Endothelial cell of umbilical vein (primary cell): ENCODE data around the gene DMXL1. TPM values are rescaled to one million over a fixed set of nuclear protein-coding genes. Genes with fewer than 3 reads are reported as not detected.

Experiments
- BruUV-seq: library from RNA; stranded (reverse); fragments of 400-500 nt; replicated peaks from 2 replicates; lab custom pipeline; 2021; lab: Mats Ljungman, UMichigan
- CTCF ChIA-PET: fragments of 300-600, 350-600 bp; sonication (Branson Sonifier 250); formaldehyde crosslinking; loops from one replicate; lab custom pipeline; 2021; ENCODE audit warnings: antibody characterized with exemption, inconsistent platforms; lab: Charles Lee
- POLR2A ChIA-PET: fragments of 300-600, 350-600 bp; sonication (Branson Sonifier 250); formaldehyde crosslinking; loops from one replicate; lab custom pipeline; 2021; ENCODE audit warnings: antibody characterized with exemption, inconsistent platforms; lab: Charles Lee
- DNase-seq: peaks from one replicate; pipeline ENCODE4 v3.0.0-alpha.2; 2011; ENCODE audit warnings: low read depth, low spot score
- FAIRE-seq: peaks from 2 replicates; lab custom pipeline; 2011; peaks lifted over from hg19 to GRCh38; lab: Jason Lieb, UNC
- H2AFZ ChIP-seq: 2 replicates; pipeline ENCODE4 v1.6.0; 2012; ENCODE audit warnings: low read depth, low read length, control low read depth, inconsistent platforms
- H3K27ac ChIP-seq: 2 replicates; pipeline ENCODE4 v1.5.1; 2011; ENCODE audit warnings: low read depth, mild to moderate bottlenecking, control low read depth, low read length, moderate library complexity; ENCODE audit not compliant: insufficient read depth
- H3K27me3 ChIP-seq, 2 experiments: 2 replicates each; pipeline versions ENCODE4 v1.6.0 to v1.6.1; 2011; ENCODE audit warnings: low read length in 2 of 2, mixed read lengths in 1 of 2; ENCODE audit not compliant: control insufficient read depth in 2 of 2, insufficient read depth in 2 of 2
- H3K36me3 ChIP-seq, 2 experiments: 2 replicates in 1 of 2; 3 replicates in 1 of 2; pipeline ENCODE4 v1.5.1; 2011; ENCODE audit warnings: low read length in 2 of 2, mild to moderate bottlenecking in 1 of 2, moderate library complexity in 1 of 2; ENCODE audit not compliant: control insufficient read depth in 2 of 2, insufficient read depth in 2 of 2; ENCODE audit errors: extremely low read depth in 1 of 2
- H3K4me1 ChIP-seq: 3 replicates; pipeline ENCODE4 v1.5.1; 2011; ENCODE audit warnings: mild to moderate bottlenecking, low read length; ENCODE audit not compliant: control insufficient read depth, insufficient read depth; ENCODE audit errors: extremely low read depth
- H3K4me2 ChIP-seq: 2 replicates; pipeline ENCODE4 v1.6.1; 2011; ENCODE audit warnings: low read length, control low read depth, mixed read lengths; ENCODE audit not compliant: insufficient read depth
- H3K4me3 ChIP-seq, 3 experiments: fragments of 200-600 bp in 1 of 3; sonication (generic), shearing (Covaris generic) in 1 of 3; replicated peaks in 1 of 3; 2 replicates each; pipeline ENCODE4 v1.5.1; 2011 to 2016; ENCODE audit warnings: control low read depth in 3 of 3, low read length in 3 of 3, mild to moderate bottlenecking in 2 of 3, inconsistent platforms in 1 of 3, low read depth in 1 of 3, moderate library complexity in 1 of 3; ENCODE audit not compliant: insufficient read depth in 1 of 3
- H3K79me2 ChIP-seq: 2 replicates; pipeline ENCODE4 v1.6.0; 2012; ENCODE audit warnings: low read length, inconsistent platforms; ENCODE audit not compliant: control insufficient read depth, insufficient read depth
- H3K9ac ChIP-seq: replicated peaks from 2 replicates; pipeline ENCODE3; 2011; ENCODE audit warnings: low read length, control low read depth; ENCODE audit not compliant: insufficient read depth; ENCODE audit errors: extremely low read depth
- H3K9me1 ChIP-seq: replicated peaks from 3 replicates; pipeline ENCODE4 v1.6.0; 2011; ENCODE audit warnings: mild to moderate bottlenecking, low read length; ENCODE audit not compliant: control insufficient read depth, insufficient read depth; ENCODE audit errors: extremely low read depth
- H3K9me3 ChIP-seq: replicated peaks from 2 replicates; pipeline ENCODE4 v1.5.1; 2012; ENCODE audit warnings: low read length, inconsistent platforms; ENCODE audit not compliant: control insufficient read depth, insufficient read depth
- H4K20me1 ChIP-seq: replicated peaks from 2 replicates; pipeline ENCODE3; 2011; ENCODE audit warnings: mild to moderate bottlenecking, low read length; ENCODE audit not compliant: control insufficient read depth, insufficient read depth; ENCODE audit errors: extremely low read depth
- JUN ChIP-seq: IDR thresholded peaks from 2 replicates; pipeline ENCODE4 v1.6.1; 2011; ENCODE audit warnings: borderline replicate concordance, low read depth; ENCODE audit not compliant: insufficient read length, insufficient read depth
- MYC ChIP-seq: IDR thresholded peaks from one replicate; pipeline ENCODE4 v1.6.1; 2011; ENCODE audit warnings: mild to moderate bottlenecking, low read depth, low read length
- POLR2A ChIP-seq: IDR thresholded peaks from 2 replicates; pipeline ENCODE4 v1.6.1; 2012; ENCODE audit warnings: low read depth, mild to moderate bottlenecking, control low read depth, low read length
- dilution Hi-C: fragments of 300-500 bp; cut with MboI; formaldehyde crosslinking; loops from one replicate; pipeline ENCODE4 v1.15.0; 2019; ENCODE audit warnings: low sequenced_read_pairs; ENCODE audit not compliant: extremely low pct_ligation_motif_present
- intact Hi-C: fragments of 100-400 bp; cut with micrococcal nuclease; formaldehyde crosslinking; loops from one replicate; pipeline ENCODE4 v1.10.0; 2022
- polyA plus RNA-seq, 4 experiments: library from polyadenylated mRNA; depleted of rRNA in 3 of 4; stranded (reverse) in 3 of 4; unstranded in 1 of 4; fragments of >200 nt; gene quantifications; 2 replicates each; pipeline versions ENCODE4 v1.2.1 to v1.2.3, GENCODE V29; 2011 to 2012; ENCODE audit warnings: missing spikeins in 1 of 4
- total RNA-seq: library from RNA; stranded (reverse); gene quantifications from 2 replicates; pipeline ENCODE4 v1.2.3, GENCODE V29; 2021
- TF ChIP-seq, protein P1 (sequence below): IDR thresholded peaks from 2 replicates; pipeline ENCODE4 v1.6.1; 2011; ENCODE audit not compliant: insufficient read depth, insufficient read length
- TF ChIP-seq, protein P2 (sequence below), 2 donors: IDR thresholded peaks; 1 replicate in 1 of 2; 2 replicates in 1 of 2; pipeline ENCODE4 v1.5.1; 2011; ENCODE audit warnings: low read length in 2 of 2, mild to moderate bottlenecking in 2 of 2, moderate library complexity in 2 of 2, control low read depth in 1 of 2, inconsistent platforms in 1 of 2, low read depth in 1 of 2; ENCODE audit not compliant: insufficient read depth in 1 of 2; ENCODE audit errors: extremely low read depth in 1 of 2

DMXL1 gene
- total and polyA plus RNA-seq, 2 donors (not counting 3 experiments of a cell fraction or from before 2014, with no cell fraction given): 5.4 to 24.7 TPM

DNA sequence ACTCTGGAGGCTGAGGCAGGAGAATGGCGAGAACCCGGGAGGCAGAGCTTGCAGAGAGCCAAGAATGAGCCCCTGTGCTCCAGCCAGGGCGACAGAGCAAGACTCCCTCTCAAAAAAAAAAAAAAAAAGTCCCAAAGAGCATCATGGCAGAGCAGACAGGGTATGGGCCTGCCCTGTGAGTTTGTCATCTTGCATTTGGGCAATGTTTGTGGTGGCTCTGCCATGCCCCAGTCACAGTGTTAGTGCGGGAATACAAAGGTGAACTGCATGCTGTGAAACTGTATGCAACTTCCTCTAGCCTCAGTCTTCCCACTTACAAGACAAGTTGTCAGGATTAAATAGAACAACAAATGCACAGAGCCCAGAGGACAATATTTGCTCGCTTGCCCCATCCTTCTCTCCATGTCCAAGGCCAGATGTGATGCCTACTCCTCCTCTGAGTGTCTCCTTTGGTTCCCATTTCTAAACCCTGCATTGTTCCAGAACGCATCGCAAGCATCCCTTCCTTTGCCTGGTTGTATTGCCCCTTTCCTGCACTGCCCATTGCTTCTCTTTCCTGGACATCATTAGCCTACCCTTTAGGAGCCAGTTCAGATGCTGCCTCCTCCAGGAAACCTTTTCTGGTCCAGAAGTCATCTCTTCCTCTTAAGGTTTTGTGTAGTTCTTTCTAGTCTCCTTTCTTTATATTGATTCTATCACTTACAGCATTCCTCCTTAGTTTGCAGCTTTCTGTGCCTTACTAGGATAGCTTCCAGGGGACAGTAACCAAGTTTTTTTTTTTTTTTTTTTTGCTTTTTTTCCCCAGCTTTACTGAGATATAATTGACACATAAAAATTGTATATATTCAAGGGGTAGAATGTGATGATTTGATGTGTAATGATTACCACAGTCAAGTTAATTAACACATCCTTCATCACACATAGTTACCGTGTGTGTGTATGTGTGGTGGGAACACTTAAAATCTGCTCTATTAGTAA is 215.9 kb downstream of the DMXL1 start:
- H3K4me2 ChIP-seq: no peak overlapping the region
- H3K4me3 ChIP-seq: no peak overlapping the region
- ChIA-PET CTCF (interaction anchor here (0.6 to 1.6 kb wide), 2 partner anchors 12 to 25 kb away, joined by 4 read pairs; no protein-coding TSS in a partner anchor), POLR2A (no interaction called here)
- no peak overlapping the region for H3K9ac ChIP-seq
- H3K79me2 ChIP-seq: no peaks in the 10 kb centered on the region
- DNase-seq (no peak), FAIRE-seq (no peak)
- no peak overlapping the region for H2AFZ ChIP-seq
- H3K4me1 ChIP-seq: peaks cover 8% of the 10 kb centered on the region
- H3K27me3 ChIP-seq: no peaks in the 10 kb centered on the region
- intact Hi-C loops: no loop called here
- no peak overlapping the region for H3K27ac ChIP-seq
- BruUV-seq: no TSS peak
- no peaks in the 10 kb centered on the region for H4K20me1 ChIP-seq
- H3K9me3 ChIP-seq: no peaks in the 10 kb centered on the region
- dilution Hi-C loops: no loop called here
- no peaks in the 10 kb centered on the region for H3K9me1 ChIP-seq
- TF ChIP-seq, protein P1, sequence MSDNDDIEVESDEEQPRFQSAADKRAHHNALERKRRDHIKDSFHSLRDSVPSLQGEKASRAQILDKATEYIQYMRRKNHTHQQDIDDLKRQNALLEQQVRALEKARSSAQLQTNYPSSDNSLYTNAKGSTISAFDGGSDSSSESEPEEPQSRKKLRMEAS: no peak
- TF ChIP-seq MYC (no peak), POLR2A (no peak), JUN (no peak)
- TF ChIP-seq, protein P2, sequence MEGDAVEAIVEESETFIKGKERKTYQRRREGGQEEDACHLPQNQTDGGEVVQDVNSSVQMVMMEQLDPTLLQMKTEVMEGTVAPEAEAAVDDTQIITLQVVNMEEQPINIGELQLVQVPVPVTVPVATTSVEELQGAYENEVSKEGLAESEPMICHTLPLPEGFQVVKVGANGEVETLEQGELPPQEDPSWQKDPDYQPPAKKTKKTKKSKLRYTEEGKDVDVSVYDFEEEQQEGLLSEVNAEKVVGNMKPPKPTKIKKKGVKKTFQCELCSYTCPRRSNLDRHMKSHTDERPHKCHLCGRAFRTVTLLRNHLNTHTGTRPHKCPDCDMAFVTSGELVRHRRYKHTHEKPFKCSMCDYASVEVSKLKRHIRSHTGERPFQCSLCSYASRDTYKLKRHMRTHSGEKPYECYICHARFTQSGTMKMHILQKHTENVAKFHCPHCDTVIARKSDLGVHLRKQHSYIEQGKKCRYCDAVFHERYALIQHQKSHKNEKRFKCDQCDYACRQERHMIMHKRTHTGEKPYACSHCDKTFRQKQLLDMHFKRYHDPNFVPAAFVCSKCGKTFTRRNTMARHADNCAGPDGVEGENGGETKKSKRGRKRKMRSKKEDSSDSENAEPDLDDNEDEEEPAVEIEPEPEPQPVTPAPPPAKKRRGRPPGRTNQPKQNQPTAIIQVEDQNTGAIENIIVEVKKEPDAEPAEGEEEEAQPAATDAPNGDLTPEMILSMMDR (IDR thresholded peaks at IDR 0.05; ENCODE audit: extremely low read depth in 1 of 2, insufficient read depth in 1 of 2, low read depth in 1 of 2, low read length in 2 of 2): no peak
- no peaks in the 10 kb centered on the region for H3K36me3 ChIP-seq
